DMS53 treated with DMSO at 0.1 percent for 48 hours (cell line): ENCODE measurements around the gene GTSE1.

Experiments used
- DNase-seq: peaks from one replicate; lab custom pipeline; 2025; ENCODE audit not compliant: unreplicated experiment; lab: John Stamatoyannopoulos, UW

The GTSE1 gene

DNA sequence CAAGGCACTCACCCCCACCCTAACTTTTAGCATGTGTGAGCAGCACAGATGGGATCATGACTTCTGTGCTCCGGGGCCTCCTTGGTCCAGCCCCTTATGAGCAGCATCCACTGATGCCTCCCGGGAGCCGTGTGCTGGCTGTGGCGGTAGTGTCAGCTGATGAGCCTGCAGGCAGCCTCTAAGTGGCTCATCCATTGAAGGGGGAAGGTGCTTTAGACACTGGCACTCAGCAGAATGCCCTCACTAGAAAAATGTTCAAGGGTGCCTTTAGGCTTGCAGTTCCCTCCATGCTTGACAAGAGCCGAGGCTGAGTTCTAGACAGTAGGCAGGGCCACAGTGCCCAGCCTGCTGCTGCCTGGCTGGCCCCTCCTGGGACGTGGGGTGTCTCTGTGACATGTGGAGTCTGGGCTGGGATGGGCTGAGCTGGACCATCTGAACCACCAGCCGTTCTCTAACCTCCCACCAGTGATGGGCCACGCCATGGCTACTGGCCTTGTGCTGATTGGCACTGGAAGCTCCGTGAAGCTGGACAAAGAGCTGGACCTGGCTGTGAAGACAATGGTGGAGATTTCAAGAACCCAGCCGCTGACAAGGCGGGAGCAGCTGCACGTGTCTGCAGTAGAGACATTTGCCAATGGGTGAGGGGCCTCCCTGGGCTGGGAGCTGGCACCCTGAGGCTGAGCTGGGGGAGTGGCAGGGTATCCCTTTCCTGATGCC lies 23.1 kb upstream of the GTSE1 start:
- no peak for DNase-seq

DNA sequence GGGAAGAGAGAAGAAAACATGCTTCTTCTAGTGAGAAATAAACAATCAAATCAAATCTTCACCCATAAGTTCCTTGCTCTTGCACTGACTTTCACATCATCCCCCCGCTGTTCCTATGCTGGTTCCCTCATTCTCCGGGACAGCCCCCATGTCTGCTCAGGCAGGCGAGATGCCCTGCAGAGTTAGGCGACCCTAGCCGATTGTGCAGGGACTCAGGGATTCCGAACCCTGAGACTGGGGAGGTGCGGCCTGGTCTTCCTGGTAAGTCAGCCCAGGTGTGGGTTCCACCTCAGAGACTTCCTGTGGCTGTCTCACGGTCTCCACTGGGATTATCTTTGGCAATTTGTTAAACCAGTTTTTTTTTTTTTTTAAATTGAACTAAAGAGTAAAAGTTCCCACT lies 22.3 kb upstream of the GTSE1 start:
- DNase-seq: no peak

DNA sequence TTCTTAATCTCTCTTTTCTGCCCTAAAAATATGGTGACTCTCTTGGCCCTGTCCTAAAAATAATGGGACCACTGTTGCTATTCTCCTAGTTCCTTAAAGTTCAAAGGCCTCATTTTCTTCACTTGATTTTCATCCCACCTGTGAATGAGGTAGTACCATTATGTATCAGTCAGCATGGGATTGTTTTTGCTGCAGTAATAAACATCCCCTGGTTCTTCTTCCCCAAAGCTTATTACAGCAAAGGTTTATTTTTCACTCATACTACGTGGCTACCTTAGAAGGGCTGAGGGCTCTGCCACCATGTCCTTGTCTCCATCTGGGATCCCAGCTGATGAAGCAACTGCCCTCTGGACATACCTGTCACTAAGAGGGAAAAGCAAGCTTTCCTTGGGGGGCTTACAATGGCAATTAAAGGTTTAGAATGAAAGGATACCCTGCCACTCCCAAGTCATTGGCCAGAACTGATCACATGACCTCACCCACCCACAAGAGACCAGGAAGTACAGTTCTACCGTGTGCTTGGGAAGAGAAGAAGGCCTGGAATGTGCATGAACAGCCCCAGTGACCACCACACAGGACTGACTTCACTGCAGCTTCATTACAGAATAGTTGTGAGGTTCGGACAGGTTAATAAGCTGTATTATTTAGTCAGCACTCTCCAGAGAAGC lies 21.1 kb upstream of the GTSE1 start:
- no peak for DNase-seq

DNA sequence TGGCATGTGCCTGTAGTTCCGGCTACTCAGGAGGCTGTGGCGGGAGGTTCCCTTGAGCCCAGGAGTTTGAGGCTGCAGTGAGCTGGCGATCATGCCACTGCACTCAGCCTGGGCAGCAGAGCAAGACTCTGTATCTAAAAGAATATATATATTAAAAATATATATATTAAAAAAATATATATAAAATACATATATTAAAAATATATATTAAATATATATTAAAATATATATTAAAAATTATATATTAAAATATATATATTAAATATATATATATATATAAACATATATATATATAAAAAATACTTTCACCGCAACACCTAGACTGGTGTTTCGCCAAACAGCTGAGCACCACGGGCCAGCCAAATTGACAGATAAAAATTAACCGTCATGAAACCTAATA lies 20.1 kb upstream of the GTSE1 start:
- no peak for DNase-seq

DNA sequence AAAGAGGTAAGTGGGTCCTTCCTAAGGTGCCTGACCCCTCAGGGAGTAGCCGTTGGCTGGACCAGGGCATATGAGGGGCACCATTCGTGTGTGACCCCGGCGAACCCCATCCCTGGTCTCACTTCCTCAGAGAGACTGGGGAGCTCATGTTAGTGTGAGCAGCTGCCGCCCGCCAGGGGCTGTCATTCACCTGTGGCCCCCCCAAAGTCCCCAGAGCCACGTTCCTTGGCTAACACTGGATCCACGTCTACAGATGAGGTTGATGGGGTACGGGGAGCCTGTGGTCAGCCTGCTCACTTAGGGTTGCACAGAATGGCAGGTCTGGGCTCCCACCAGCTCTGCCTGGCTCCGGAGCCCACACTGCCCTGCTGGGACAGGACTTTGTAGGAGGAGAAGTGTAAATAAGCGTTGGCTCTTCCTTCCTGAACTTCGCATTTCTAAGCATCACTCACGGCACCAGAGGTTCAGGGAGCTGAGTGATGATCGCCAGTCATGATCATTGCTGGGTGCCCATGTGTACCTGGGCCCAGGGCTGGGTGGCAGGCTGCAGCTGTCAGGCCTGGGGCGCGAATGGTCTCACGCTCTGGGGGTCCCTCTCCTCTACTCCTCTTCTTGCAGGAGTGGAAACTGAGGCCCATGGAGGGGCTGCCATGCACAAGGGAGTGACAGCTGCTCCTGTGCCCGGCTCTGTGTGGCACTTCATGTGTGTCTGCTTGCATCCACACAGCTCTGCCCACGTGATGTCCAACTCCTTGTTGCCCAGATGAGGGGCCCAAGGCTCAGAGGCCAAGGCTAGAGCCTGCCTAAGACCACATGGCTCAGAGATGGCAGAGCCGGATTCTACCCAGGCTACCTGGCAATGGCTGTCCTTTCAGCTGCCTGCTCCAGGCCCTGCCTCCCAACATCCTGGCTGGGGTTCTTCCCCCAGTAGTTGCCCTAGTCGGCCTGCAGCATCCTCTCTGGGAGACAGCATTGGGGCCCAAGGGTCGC lies 17.7 kb upstream of the GTSE1 start:
- DNase-seq: no peak

DNA sequence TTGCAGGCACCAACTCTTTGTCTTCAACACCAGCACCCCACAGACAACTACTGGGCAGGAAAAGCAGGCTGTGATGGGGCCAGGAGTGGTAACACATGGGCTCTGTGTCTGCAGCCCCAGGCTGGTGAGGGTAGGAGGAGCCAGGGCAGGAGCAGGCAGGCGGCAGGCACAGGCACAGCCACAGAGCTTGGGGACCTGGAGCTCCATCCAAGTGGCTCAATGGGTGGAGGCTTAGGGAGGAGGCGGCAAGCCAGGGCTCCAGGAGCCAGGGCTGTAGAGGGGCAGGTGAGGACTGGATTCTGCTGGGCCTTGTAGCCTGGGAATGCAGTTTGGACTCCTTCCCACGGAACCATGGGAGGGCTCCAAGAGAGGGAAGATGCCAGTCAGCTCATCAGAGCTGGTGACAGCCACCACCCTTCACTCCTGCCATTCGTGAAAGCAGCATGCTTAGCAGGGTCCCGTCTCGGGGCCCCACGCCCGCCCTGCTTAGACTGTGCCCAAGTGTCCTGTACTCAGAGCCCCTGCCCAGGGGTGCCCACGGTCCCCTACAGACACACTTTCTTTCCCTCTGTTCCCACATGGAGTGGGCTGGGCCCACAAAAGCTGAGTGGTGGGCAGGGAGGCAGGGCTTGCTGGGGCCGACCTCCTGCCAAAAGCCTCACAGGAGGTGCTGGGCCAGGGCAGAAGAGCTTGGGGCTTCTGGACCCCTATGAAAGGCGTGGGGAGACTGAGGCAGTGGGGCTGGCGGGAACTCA lies 16.4 kb upstream of the GTSE1 start:
- DNase-seq: no peak

DNA sequence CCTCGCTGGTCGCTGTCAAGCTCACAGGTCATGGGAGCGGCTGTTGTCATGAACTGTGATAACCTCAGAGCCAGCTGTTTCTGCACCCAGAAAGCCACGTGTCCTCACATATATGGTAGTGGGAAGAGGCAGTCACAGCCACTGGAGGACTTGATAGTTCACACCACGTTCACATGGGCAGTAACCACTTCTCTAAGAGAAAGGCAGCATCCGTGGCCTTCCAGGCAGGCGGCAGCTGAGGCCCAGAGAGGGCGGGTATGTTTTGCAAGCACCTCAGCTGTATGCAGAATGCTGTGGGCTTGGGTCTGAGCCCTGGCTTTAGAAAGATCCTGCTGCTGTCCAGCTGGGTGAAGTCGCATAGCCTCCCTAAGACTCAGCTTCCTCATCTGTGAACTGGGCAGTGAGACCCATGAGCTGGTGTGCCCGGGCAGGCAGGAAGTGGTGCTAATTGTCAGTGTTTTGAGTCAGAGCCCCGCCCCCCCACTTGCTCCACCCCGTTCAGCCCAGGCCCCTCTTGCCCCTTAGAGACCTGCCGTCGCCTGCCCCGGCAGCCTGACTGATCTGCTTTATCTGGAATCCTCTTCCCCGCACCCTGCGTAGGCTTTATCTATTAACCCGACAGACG lies 15.6 kb upstream of the GTSE1 start:
- DNase-seq: no peak

DNA sequence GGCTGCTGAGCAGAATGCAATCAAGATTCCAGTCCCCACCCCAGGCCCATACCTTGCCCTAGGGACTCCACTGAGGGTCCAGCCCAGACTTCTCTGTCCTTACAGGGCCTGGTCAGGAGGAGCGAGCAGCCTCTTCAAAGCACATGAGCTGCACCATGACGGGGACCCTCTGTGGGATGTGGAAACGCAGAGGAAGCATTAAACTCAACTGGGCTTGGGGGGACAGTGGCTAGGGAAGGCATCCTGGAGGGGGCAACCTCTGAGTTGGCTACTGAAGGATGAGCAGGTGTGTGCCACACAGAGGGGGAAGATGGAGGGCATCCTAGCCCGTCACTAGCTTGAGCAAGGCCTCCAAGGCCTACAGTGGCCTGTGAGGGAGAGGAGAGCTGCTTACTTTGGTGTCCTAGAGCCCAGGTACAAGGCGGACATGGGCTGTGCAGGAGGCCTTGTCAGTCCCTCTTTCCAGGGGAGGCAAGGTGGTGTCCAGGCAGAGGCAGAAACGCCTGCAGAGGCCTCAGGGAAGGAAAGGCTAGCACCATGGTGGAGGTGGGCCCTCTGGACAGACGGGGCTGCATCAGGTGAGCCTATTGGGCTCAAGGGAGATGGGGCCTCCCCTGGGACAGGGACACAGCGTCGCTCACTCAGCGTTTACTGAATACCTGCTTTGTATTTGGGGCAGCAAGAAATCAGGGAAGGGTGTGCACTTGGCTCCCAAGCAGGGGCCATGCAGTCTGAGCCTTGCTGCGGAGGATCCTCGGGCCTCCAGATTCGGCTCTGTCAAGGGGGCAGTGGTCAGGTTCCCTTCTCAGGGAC lies 14.6 kb upstream of the GTSE1 start:
- no peak for DNase-seq

DNA sequence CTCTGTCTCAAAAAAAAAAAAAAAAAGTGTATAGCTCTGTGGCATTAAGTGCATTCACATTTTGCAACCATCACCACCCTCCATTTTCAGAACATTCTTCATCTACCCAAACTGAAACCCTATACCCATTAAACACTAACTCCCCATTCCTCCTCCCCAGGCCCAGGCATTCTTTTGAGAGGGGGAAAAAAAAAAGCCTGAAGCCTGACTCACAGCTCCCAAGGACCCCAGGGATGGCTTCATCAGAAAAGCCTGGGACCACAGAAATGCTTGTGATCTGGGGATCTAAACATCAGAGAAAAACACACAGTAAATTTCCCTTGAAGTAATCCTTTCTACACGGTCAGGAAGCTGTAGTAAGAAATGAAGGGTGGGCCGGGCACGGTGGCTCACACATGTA lies 10.7 kb upstream of the GTSE1 start:
- no peak for DNase-seq

DNA sequence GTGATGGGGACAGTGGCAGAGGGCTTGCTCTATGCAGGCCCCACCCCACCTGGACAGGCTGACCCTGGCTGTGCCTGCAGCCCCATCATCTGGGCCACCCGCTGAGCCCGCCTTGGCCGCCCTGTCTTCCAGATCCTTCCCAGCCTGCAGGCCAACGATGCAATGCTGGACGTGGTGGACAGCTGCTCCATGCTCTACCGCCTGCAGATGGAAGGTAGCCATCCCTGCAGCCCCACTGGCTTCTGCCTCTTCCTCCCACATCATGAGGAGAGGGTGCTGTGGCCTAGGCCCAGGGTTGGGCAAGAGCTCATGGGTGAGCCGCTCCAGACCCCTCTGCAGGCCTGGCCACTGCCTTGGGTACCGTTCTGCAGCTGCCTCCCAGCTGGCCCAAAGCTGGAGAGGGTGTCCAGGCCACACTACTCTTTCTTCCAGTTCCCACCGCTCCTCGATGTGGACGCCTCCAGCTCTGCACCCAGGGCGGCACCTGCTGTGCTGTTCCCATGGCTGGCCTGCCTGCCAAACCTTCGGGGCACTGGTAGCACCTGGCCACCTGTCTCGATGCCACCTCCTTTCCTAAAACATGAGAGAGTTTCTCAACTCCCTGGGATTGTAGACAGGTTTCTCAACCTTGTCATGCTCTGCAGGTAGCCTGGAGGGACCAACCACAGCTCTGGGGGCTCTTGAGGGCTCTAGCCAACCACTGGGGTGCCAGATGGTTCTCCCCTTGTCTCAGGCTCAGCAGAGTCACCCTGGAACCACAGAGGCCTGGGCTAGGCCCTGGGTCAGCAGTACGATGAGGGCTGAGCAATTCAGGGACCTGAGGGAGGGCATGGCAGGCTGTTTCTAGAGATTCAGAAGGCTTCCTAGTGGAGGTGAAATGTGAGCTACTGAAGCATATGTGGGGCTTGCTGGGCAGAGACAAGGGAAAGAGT lies 9.5 kb upstream of the GTSE1 start:
- DNase-seq: no peak

DNA sequence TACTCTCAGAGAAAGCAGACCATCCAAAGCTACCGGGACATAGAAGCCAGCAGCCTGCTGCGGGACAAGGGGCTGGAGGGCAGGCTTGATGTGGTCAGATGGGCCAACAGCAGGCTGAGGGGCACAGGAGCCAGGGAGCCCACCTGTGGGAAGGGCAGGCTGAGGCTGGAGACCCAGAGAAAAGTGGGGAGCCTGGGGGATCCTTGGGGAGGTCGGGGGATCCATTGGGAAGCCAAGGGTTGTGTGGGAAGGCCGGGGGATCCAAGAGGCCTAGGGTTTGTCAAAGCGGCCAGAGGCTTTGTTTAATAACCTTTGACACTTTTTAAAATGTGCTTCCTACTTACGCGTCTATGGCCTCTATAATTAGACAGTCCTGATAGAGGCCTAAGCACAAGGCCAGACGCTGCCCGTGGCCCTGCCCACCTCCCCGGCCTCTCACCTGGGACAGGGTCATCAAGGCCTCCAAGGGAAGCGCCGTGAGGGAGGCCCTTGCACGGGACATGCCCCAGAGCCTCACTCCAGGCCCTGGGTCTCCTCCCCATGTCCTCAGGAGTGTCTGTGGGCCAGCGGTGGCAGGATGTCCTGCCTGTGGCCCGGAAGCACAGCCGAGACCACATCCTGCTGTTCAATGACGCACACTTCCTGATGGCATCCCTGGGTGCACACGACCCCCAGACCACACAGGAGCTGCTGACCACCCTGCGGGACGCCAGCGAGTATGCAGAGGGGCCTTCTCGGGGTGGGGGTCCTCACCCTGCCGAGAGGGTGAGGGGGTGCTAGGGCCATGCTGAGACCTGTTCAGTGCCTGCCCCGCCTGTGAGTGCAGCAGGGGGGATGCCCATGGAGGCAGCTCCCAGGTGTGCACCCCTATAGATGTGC lies 8.6 kb upstream of the GTSE1 start:
- DNase-seq: no peak

DNA sequence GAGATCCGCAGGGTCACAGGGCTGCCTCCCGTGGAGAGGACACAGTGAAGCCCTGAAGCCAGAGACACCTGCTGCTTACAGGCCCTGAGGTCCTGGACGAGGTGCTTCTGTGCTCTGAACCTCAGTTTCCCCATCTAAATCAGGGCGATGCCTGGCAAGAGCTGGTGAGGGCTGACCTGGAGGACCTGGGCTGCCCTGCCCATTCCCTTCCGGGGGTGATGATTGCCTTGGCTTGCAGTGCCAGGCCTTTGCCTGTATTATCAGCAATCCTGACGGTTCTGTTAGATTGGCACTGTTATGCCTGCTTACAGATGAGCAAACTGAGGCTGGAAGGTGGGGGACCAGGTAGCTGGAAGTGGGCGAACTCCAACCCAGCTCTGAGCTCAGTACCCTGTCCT lies 7.8 kb upstream of the GTSE1 start:
- no peak for DNase-seq

DNA sequence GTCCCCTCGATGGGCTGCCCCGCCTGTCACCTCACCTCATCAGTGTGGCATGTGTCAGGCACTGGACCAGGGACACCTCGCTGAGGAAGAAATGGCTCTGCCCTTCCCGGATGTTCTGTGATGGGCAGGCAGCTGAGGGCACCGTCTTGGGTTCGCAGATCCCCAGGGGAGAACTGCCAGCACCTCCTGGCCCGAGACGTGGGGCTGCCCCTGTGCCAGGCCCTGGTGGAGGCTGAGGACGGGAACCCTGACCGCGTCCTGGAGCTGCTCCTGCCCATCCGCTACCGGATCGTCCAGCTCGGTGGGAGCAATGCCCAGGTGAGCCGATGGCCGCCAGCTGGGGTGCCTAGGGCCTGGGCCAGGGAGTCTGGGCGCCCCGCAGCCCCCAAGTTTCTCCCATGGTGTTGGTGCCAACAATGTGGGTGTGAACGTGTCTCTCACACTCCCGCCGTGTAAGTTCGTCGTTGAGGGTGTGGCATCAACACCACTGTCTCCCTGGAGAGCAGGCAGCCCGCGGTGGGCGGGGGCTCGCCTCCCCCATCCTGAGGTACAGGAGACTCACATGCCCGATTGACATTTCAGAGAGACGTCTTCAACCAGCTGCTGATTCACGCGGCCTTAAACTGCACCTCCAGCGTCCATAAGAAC lies 7.3 kb upstream of the GTSE1 start:
- no peak for DNase-seq

DNA sequence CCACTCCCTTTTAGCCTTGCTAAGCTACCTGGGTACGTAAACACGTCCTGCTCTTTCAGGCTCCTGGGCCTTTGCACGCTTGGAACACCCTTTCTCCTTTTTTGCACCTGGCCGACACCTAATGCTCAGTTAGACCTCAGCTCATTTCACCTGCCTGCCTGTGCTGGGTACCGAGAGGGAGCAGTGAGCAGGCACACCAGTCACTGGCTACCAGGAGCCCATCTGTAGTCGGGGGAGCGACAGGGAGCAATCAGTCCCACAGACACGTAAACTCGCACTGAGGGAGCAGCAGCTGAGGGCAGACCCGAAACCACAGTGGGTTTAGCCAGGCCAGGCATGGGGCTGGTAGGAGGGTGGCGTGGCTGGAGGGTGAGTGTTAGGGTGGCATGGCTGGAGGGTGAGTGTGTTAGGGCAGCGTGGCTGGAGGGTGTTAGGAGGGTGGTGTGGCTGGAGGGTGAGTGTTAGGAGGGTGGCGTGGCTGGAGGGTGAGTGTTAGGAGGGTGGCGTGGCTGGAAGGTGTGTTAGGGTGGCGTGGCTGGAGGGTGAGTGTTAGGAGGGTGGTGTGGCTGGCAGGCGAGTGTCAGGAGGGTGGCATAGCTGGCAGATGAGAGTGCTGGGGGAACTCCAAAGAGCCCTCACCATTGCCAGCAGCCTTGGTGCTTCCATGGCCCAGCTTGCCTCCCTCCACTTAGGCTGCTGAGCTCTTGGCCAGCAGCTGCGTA lies 6.4 kb upstream of the GTSE1 start:
- DNase-seq: no peak

DNA sequence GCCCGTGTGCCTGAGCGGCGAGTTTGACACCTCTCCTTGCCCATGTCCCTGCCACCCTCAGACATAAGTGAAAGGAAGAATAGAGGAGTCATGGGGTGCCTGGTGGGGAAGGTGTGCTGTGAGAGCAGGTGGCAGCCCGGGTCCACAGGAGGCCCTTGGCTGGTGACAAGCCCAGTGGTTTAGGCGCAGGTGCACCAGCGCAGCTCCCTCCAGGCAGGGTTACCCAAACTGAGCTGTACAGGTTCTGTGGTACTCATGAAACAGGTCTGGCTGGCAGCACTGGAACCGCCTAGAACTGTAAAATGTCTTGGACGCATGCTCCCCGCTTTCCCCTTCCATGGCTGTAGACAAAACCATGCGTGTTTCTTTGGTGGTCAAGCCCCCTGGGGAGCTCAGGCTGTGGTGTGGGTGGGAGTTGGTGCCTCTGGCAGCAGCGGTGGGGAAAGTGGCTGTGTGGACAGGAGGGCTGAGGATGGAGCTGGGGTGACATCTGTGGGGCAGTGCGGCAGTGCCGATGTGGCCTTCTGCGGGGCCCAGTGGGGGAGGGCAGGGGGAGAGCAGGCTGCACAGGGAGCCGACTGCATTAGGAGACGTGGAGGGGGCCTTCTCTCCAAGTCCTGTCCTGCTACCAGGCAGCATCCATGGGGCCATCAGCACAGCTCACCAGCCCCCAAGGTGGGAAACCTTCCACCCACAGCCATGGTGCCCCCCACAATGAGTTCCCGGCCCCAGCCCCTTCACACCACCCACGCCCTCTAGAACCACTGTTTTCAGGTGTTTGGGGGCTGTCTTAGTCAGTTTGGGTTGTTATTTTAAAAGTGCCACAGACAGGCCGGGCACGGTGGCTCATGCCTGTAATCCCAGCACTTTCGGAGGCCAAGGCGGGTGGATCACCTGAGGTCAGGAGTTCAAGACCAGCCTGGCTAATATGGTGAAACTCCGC lies 5.6 kb upstream of the GTSE1 start:
- no peak for DNase-seq
